IMR-90 (cell line): ENCODE measurements around the gene PEX11A.

Experiments
- CEBPB ChIP-seq: IDR thresholded peaks from 2 replicates; pipeline ENCODE4 v1.6.1; 2012; ENCODE audit warnings: low read depth, low read length, improper control_type of control experiment
- CHD1 ChIP-seq: IDR thresholded peaks from 2 replicates; pipeline ENCODE4 v1.6.1; 2012; ENCODE audit warnings: low read depth, low read length, improper control_type of control experiment
- CTCF ChIP-seq: conservative IDR thresholded peaks from 2 replicates; pipeline ENCODE4 v1.5.1; 2012; ENCODE audit warnings: mild to moderate bottlenecking, low read depth, low read length, improper control_type of control experiment
- MAZ ChIP-seq: IDR thresholded peaks from 2 replicates; pipeline ENCODE4 v1.6.1; 2012; ENCODE audit warnings: low read depth, mild to moderate bottlenecking, low read length, improper control_type of control experiment, moderate library complexity, borderline replicate concordance
- POLR2A ChIP-seq: IDR thresholded peaks from 2 replicates; pipeline ENCODE4 v1.6.1; 2012; ENCODE audit warnings: mild to moderate bottlenecking, low read depth, low read length
- RAD21 ChIP-seq: IDR thresholded peaks from 2 replicates; pipeline ENCODE4 v1.6.1; 2012; ENCODE audit warnings: low read length, improper control_type of control experiment
- RCOR1 ChIP-seq: IDR thresholded peaks from 2 replicates; pipeline ENCODE4 v1.6.1; 2012; ENCODE audit warnings: mild to moderate bottlenecking, low read length, improper control_type of control experiment; ENCODE audit not compliant: insufficient replicate concordance
- TF ChIP-seq, protein P1 (sequence below): fragments of 150-350 bp; IDR thresholded peaks from 2 replicates; pipeline ENCODE4 v1.6.1; 2017; ENCODE audit warnings: mild to moderate bottlenecking, antibody characterized with exemption, low read length, low read depth
- TF ChIP-seq, protein P2 (sequence below): fragments of 150-350 bp; IDR thresholded peaks from 2 replicates; pipeline ENCODE4 v1.6.1; 2016; ENCODE audit warnings: low read depth, mild to moderate bottlenecking, low read length, moderate library complexity, borderline replicate concordance

- TF ChIP-seq CTCF (no peak), POLR2A (no peak), MAZ (no peak), RCOR1 (no peak), RAD21 (no peak), CEBPB (no peak), CHD1 (no peak)
- TF ChIP-seq, protein P1, sequence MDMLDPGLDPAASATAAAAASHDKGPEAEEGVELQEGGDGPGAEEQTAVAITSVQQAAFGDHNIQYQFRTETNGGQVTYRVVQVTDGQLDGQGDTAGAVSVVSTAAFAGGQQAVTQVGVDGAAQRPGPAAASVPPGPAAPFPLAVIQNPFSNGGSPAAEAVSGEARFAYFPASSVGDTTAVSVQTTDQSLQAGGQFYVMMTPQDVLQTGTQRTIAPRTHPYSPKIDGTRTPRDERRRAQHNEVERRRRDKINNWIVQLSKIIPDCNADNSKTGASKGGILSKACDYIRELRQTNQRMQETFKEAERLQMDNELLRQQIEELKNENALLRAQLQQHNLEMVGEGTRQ = no peak
- TF ChIP-seq, protein P2, sequence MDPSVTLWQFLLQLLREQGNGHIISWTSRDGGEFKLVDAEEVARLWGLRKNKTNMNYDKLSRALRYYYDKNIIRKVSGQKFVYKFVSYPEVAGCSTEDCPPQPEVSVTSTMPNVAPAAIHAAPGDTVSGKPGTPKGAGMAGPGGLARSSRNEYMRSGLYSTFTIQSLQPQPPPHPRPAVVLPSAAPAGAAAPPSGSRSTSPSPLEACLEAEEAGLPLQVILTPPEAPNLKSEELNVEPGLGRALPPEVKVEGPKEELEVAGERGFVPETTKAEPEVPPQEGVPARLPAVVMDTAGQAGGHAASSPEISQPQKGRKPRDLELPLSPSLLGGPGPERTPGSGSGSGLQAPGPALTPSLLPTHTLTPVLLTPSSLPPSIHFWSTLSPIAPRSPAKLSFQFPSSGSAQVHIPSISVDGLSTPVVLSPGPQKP = no peak
These were observed 37.7 kb upstream of the PEX11A start for GRCh38 chr15:89728254-89728653.
